Erythroblast (primary cell): ENCODE results near the gene CCDC6.

ENCODE experiments used
- GATA1 ChIP-seq: IDR thresholded peaks from 2 replicates; pipeline ENCODE4 v1.6.1; 2011; ENCODE audit warnings: low read depth, mild to moderate bottlenecking, control low read depth, low read length, moderate library complexity
- POLR2A ChIP-seq: IDR thresholded peaks from 2 replicates; pipeline ENCODE4 v1.6.1; 2011; ENCODE audit warnings: mild to moderate bottlenecking, low read length

DNA sequence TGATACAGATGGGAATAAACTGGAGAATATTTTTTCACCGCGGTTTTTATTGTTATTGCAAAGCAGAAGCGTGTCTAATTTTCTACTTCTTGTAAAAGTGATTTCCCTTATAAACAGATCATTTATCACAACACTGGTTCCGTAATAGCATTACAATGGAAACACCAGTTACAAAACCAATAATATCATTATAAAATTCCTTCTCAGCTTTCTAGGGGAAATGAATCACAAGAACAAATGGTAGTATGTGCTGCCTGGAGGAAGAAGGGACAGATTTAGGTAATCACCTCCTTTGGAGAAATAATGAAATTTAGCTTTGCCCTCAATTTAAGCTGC lies 2.4 kb upstream of the CCDC6 start:
- no peak for TF ChIP-seq POLR2A
- TF ChIP-seq GATA1: no peak
